NCI-H510A (cell line): ENCODE data around the gene SGF29.
"Not testable (repeated sequence)": the region's sequence is repeated elsewhere in the genome, so short reads cannot be mapped to it uniquely, and the experiment has no call there.

ENCODE experiments used
- DNase-seq: peaks from one replicate; lab custom pipeline; 2025; lab: John Stamatoyannopoulos, UW

Gene SGF29

GRCh38 chr16:28596115-28596630 lies 42.5 kb downstream of the SGF29 start:
- DNase-seq: no peak

- no peak for DNase-seq
These were observed 43.3 kb downstream of the SGF29 start, which contains the start of gene SULT1A2 for GRCh38 chr16:28596840-28597691. TSS of gene SULT1A2 (minus strand) at chr16:28597050. CDS start at chr16:28595930, 1,120 bp downstream.

- peak; percentile 87 for DNase-seq
These were observed 44.1 kb downstream of the SGF29 start for GRCh38 chr16:28597692-28598261.

GRCh38 chr16:28599377-28600285 lies 45.9 kb downstream of the SGF29 start:
- DNase-seq: not testable (repeated sequence)

- DNase-seq: not testable (repeated sequence)
These were observed 47.2 kb downstream of the SGF29 start for GRCh38 chr16:28600965-28601364.

- DNase-seq: not testable (repeated sequence)
These were observed 47.9 kb downstream of the SGF29 start for GRCh38 chr16:28601589-28601988.

- not testable (repeated sequence) for DNase-seq
These were observed 48.3 kb downstream of the SGF29 start for GRCh38 chr16:28602062-28602461.

- DNase-seq: no peak
These were observed 48.8 kb downstream of the SGF29 start for GRCh38 chr16:28602529-28602928.

GRCh38 chr16:28603381-28604185 lies 49.9 kb downstream of the SGF29 start:
- DNase-seq: no peak

- no peak for DNase-seq
These were observed 50.5 kb downstream of the SGF29 start for GRCh38 chr16:28604186-28604565.

- no peak for DNase-seq
These were observed 52.8 kb downstream of the SGF29 start for GRCh38 chr16:28606291-28607115.

- DNase-seq: no peak
These were observed 53.5 kb downstream of the SGF29 start for GRCh38 chr16:28607116-28607623.

GRCh38 chr16:28607681-28608495 lies 54.2 kb downstream of the SGF29 start:
- DNase-seq: not testable (repeated sequence)

- DNase-seq: not testable (repeated sequence)
These were observed 54.7 kb downstream of the SGF29 start for GRCh38 chr16:28608496-28608808.

GRCh38 chr16:28608867-28609596 lies 55.3 kb downstream of the SGF29 start:
- not testable (repeated sequence) for DNase-seq

GRCh38 chr16:28609631-28610594 lies 56.2 kb downstream of the SGF29 start, which contains the start of gene SULT1A1:
TSS of gene SULT1A1 (minus strand) at chr16:28610044. CDS start at chr16:28608855, 1,189 bp downstream.
- no peak for DNase-seq

- DNase-seq: no peak
These were observed 57.0 kb downstream of the SGF29 start for GRCh38 chr16:28610595-28611191.
